Transverse colon (tissue), 4 donors: Measurements from ENCODE around the gene VWCE. TPM values are rescaled to one million over a fixed set of nuclear protein-coding genes. Genes with fewer than 3 reads are reported as not detected.

Source experiments
- DNase-seq: peaks from one replicate; pipeline ENCODE4 v3.0.0-alpha.2; 2019
- H3K27ac ChIP-seq, 4 donors: fragments of 200-600 bp; sonication (generic); 2 replicates each; pipeline ENCODE4 v1.5.1; 2016 to 2018; ENCODE audit warnings: inconsistent platforms in 4 of 4
- H3K27me3 ChIP-seq: fragments of 200-600 bp; sonication (generic); 2 replicates; pipeline ENCODE4 v1.5.1; 2017; ENCODE audit warnings: inconsistent platforms
- H3K36me3 ChIP-seq, 4 donors: fragments of 200-600 bp; sonication (generic); 2 replicates each; pipeline ENCODE4 v1.5.1; 2017 to 2019; ENCODE audit warnings: inconsistent platforms in 4 of 4
- H3K4me1 ChIP-seq, 4 donors: fragments of 200-600 bp; sonication (generic); 2 replicates each; pipeline ENCODE4 v1.5.1; 2017 to 2020; ENCODE audit warnings: inconsistent platforms in 4 of 4
- H3K4me3 ChIP-seq, 4 donors: fragments of 200-600 bp; sonication (generic); 1 replicate in 1 of 4; 2 replicates in 3 of 4; pipeline versions ENCODE4 v1.5.1 to v1.6.1; 2017 to 2019; ENCODE audit warnings: inconsistent platforms in 4 of 4
- H3K9me3 ChIP-seq, 2 donors: fragments of 200-600 bp; sonication (generic); 2 replicates each; pipeline ENCODE4 v1.5.1; 2017 to 2019; ENCODE audit warnings: inconsistent platforms in 2 of 2
- CTCF ChIP-seq, 5 experiments: fragments of 200-600 bp in 3 of 5; fragments of 450-650 bp in 2 of 5; sonication (generic) in 3 of 5; IDR thresholded peaks; 1 replicate in 2 of 5; 2 replicates in 3 of 5; pipeline ENCODE4 v1.5.1; 2016 to 2017; ENCODE audit warnings: antibody characterized with exemption in 5 of 5, inconsistent platforms in 3 of 5, mild to moderate bottlenecking in 2 of 5, moderate library complexity in 1 of 5
- EP300 ChIP-seq: sonication (generic); formaldehyde crosslinking; IDR thresholded peaks from one replicate; pipeline ENCODE4 v1.6.1; 2017; ENCODE audit warnings: antibody characterized with exemption, low read depth
- POLR2A ChIP-seq: fragments of 450-650 bp; IDR thresholded peaks from one replicate; pipeline ENCODE4 v1.6.1; 2016; ENCODE audit warnings: antibody characterized with exemption, mild to moderate bottlenecking, moderate library complexity
- POLR2AphosphoS5 ChIP-seq, 3 donors: sonication (generic); formaldehyde crosslinking; IDR thresholded peaks; one replicate each; pipeline ENCODE4 v1.6.1; 2016; ENCODE audit warnings: antibody characterized with exemption in 3 of 3
- WGBS, 2 donors: methylation state at CpG; one replicate each; pipeline ENCODE4 v1.1.5; 2018; ENCODE audit warnings: low coverage in 1 of 2; 5-methylcytosine and 5-hydroxymethylcytosine counted together
- in situ Hi-C, 4 donors: fragments of 200-750 bp; cut with MboI; loops; one replicate each; pipeline versions ENCODE4 v1.15.0 to v1.15.1; 2017; ENCODE audit warnings: low sequenced_read_pairs in 3 of 4, low pct_ligation_motif_present in 1 of 4, low pct_unique_long_range_greater_than_20kb in 1 of 4
- intact Hi-C: fragments of 100-400 bp; cut with DNase I; formaldehyde crosslinking; loops from one replicate; pipeline ENCODE4 v1.15.1; 2023; ENCODE audit warnings: low total_unique reads
- total RNA-seq, 4 donors: library from RNA; depleted of rRNA; stranded (reverse); fragments of >200 nt; gene quantifications; one replicate each; pipeline ENCODE4 v1.1.0, GENCODE V29; 2016

VWCE gene
- total RNA-seq, 4 donors from 2014 or later: 0.16 to 2.2 (median 0.41) TPM; not detected in 1

DNA sequence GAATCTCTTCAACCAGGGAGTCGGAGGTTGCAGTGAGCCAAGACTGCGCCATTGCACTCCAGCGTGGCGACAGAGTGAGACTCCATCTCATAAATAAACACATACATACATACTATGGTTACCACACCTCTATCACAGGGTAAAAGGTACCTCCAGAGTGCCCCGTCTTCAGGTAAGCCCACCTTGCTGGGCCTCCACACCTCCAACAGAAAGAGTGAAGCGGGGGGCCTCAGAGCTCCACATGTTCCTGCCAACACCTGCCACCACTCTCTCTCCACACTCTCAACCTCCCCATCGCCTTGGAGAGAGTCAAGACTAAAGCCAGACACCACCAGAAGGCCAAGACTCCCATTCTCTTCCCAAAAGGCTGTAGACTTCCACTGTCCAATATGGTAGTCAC lies 10.3 kb upstream of the VWCE start:
- Histone ChIP-seq H3K27me3 (no peaks in the 10 kb centered on the region), H3K4me3 (no peak overlapping the region), H3K36me3 (peaks cover 0 to 78% (median 38%) of the 10 kb centered on the region in 4 donors), H3K27ac (no peak overlapping the region), H3K4me1 (no peaks in the 10 kb centered on the region), H3K9me3 (no peaks in the 10 kb centered on the region)
- TF ChIP-seq CTCF (IDR thresholded peaks at IDR 0.05) (no peak), POLR2AphosphoS5 (IDR thresholded peaks at IDR 0.05) (no peak), POLR2A (no peak), EP300 (no peak)
- no peak for DNase-seq
- WGBS, 2 donors: 97 to 100% methylated on average over 1 to 7 of the region's 7 CpGs
- intact Hi-C loops: no loop called here
- in situ Hi-C loops: no loop called here

GRCh38 chr11:61303725-61304124 lies 8.6 kb upstream of the VWCE start:
- in situ Hi-C loops (no loop called here), intact Hi-C loops (no loop called here)
- Histone ChIP-seq H3K36me3 (peaks cover 0 to 65% (median 32%) of the 10 kb centered on the region in 4 donors), H3K4me1 (no peaks in the 10 kb centered on the region), H3K27ac (no peak overlapping the region), H3K9me3 (no peaks in the 10 kb centered on the region), H3K27me3 (no peaks in the 10 kb centered on the region), H3K4me3 (no peak overlapping the region)
- no peak for DNase-seq
- no peak for TF ChIP-seq CTCF (IDR thresholded peaks at IDR 0.05)
- TF ChIP-seq EP300: no peak
- TF ChIP-seq POLR2AphosphoS5 (IDR thresholded peaks at IDR 0.05): no peak
- TF ChIP-seq POLR2A: no peak
- 89 to 92% methylated on average over 3 to 9 of the region's 9 CpGs for WGBS, 2 donors

GRCh38 chr11:61302550-61302949 lies 7.4 kb upstream of the VWCE start:
- Histone ChIP-seq H3K27me3 (no peaks in the 10 kb centered on the region), H3K9me3 (no peaks in the 10 kb centered on the region), H3K36me3 (peaks cover 0 to 55% (median 26%) of the 10 kb centered on the region in 4 donors), H3K4me1 (no peaks in the 10 kb centered on the region), H3K27ac (no peak overlapping the region), H3K4me3 (no peak overlapping the region)
- WGBS, 2 donors: 91% methylated on average over 13 of the region's 13 CpGs; no CpG with 5 or more reads in 1 of the 2 donors
- TF ChIP-seq POLR2A (no peak), CTCF (IDR thresholded peaks at IDR 0.05) (no peak), EP300 (no peak), POLR2AphosphoS5 (IDR thresholded peaks at IDR 0.05) (no peak)
- DNase-seq: no peak
- in situ Hi-C loops: no loop called here
- intact Hi-C loops: no loop called here

DNA sequence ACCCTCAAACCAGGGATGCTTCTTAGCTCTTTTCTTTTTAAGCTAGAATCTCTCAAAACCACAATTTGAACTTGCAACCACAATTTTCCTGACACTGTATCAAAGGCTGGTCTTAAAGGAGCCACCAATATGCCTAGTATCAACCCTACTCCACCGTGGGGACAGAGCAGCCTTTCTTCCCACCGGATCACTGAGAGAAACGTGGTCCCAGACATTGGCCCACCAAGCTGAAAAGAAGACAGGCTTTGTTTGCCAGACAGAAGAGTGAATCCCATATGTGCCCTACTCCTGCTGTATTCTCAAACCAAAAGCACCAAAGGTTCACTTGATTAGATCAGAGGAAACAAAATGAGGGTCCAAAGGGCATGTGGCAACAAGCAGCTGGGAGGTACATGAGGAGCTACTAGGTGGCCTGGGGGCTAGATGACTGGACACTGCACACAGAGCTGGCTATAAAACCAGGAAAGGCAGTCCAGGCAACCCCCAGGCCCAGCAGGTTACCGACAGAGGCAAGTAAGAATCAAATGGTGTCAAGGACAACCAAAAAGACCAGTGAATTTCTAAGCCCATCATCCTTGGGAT lies 3.6 kb upstream of the VWCE start:
- WGBS, 2 donors: 76 to 86% methylated on average over 3 to 4 of the region's 4 CpGs
- Histone ChIP-seq H3K27me3 (peaks cover 21% of the 10 kb centered on the region), H3K4me3 (no peak overlapping the region), H3K27ac (no peak overlapping the region), H3K4me1 (peaks cover 6 to 24% (median 21%) of the 10 kb centered on the region in 4 donors), H3K36me3 (peaks cover 0 to 38% (median 17%) of the 10 kb centered on the region in 4 donors), H3K9me3 (no peaks in the 10 kb centered on the region)
- in situ Hi-C loops (no loop called here), intact Hi-C loops (no loop called here)
- no peak for DNase-seq
- TF ChIP-seq EP300 (no peak), POLR2AphosphoS5 (IDR thresholded peaks at IDR 0.05) (no peak), CTCF (IDR thresholded peaks at IDR 0.05) (no peak), POLR2A (no peak)
